ENCODE data around the gene CREB5.
"Not testable (repeated sequence)": the region's sequence is repeated elsewhere in the genome, so short reads cannot be mapped to it uniquely, and the experiment has no call there.

Gene CREB5

DNA sequence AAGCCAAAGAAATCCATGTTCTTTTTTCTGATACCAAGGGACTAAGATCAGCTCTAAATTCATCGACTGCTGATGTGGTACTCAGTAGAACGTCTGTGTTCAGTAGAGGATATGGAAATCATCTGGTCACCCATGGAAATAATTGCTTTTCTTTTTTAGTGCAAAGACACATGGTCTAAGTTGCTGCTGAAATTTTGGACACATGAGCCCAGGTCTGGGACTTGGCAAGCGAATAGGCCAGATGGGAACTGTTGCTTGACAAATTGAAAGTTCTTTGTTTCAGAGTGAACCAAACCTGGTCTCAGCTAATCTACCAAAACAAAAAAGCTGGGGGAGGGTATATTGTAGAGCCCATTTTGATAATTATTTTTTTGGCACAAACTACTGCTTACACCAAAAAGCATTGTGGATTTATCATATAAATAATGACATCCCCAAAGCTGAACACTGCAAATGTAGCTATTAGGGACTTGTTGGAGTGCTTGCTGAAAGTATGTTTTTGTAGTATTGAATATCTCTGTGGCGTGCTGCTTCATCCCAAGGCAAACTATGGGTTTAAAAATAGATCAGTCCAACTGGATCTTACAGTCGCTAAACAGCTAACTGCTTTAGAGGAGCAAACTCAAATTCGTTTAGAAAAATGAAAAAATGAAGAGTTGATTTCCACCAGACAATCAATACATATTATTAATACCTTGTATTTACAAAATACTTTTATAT is 401.1 kb downstream of the CREB5 start:
- Histone ChIP-seq H3K4me1 (ENCODE audit: insufficient read depth, poor library complexity, severe bottlenecking) (no peaks in the 10 kb centered on the region), H3K9me3 (ENCODE audit: severe bottlenecking) (no peaks in the 10 kb centered on the region), H3K27ac (ENCODE audit: poor library complexity, severe bottlenecking) (no peak overlapping the region), H3K4me3 (ENCODE audit: severe bottlenecking) (no peak overlapping the region), H3K36me3 (ENCODE audit: low read depth) (0 out of 2 replicates have a peak, but pooled peaks cover 3% of the 10 kb centered on the region), H3K27me3 (ENCODE audit: insufficient read depth, poor library complexity, severe bottlenecking) (no peaks in the 10 kb centered on the region)
- TF ChIP-seq, protein P1, sequence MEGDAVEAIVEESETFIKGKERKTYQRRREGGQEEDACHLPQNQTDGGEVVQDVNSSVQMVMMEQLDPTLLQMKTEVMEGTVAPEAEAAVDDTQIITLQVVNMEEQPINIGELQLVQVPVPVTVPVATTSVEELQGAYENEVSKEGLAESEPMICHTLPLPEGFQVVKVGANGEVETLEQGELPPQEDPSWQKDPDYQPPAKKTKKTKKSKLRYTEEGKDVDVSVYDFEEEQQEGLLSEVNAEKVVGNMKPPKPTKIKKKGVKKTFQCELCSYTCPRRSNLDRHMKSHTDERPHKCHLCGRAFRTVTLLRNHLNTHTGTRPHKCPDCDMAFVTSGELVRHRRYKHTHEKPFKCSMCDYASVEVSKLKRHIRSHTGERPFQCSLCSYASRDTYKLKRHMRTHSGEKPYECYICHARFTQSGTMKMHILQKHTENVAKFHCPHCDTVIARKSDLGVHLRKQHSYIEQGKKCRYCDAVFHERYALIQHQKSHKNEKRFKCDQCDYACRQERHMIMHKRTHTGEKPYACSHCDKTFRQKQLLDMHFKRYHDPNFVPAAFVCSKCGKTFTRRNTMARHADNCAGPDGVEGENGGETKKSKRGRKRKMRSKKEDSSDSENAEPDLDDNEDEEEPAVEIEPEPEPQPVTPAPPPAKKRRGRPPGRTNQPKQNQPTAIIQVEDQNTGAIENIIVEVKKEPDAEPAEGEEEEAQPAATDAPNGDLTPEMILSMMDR (IDR thresholded peaks at IDR 0.05; ENCODE audit: poor library complexity, severe bottlenecking): no peak
- DNase-seq (ENCODE audit: low spot score): no peak
- no peak for ATAC-seq (ENCODE audit: low read depth)

DNA sequence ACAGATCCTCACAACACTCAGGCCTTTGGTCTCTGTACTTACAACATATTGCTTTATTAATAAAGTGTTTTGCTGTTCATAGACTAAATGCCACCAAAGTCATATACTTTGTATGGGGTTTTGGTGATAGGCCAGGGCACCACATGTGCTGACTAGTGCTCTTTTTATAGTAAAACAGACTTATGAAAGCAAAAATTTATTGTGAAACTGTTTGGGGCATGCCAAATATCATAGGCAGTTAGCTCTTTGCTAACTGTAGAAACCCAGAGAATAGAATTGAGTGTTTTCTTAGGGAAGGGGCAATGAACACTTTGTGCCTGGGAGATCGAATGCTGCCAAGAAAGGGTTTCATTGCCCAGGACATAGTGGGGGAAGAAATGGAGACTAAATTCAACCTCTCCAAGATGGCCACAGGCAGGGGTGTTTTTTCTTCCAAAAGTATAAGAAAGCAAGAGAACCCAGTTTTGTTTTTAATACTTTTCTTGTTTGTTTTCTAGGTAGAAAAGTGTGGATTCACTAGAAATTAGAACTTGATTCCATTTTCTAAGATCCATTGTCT is 403.1 kb downstream of the CREB5 start:
- Histone ChIP-seq H3K4me1 (ENCODE audit: insufficient read depth, poor library complexity, severe bottlenecking) (peaks cover 8% of the 10 kb centered on the region), H3K27me3 (ENCODE audit: insufficient read depth, poor library complexity, severe bottlenecking) (no peaks in the 10 kb centered on the region), H3K4me3 (ENCODE audit: severe bottlenecking) (no peak overlapping the region), H3K9me3 (ENCODE audit: severe bottlenecking) (no peaks in the 10 kb centered on the region), H3K36me3 (ENCODE audit: low read depth) (0 out of 2 replicates have a peak, but pooled peaks cover 5% of the 10 kb centered on the region), H3K27ac (ENCODE audit: poor library complexity, severe bottlenecking) (no peak overlapping the region)
- TF ChIP-seq, protein P1 (IDR thresholded peaks at IDR 0.05; ENCODE audit: poor library complexity, severe bottlenecking): no peak
- DNase-seq (ENCODE audit: low spot score) (no peak), ATAC-seq (ENCODE audit: low read depth) (no peak)

DNA sequence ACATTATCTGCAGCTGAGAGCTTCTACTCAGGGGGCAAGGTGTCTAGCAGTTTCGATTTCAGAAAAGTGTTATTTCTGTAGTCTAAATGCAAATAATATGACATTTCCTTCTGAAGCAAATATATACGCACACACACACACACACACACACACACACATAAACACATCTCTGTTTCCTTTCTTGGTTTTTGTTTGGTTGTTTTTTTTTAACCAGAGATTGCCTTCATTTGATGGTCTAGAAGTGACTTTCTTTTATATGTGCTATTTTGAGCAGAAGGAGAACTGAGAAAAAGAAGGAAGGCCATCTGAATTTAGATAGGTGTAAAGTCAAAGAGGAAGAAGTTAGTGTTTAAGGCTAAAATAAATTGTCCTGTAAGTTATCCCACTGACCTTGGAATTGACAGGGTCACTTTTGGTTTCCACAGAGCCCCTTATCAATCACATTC is 403.6 kb downstream of the CREB5 start:
- H3K4me1 ChIP-seq (ENCODE audit: insufficient read depth, poor library complexity, severe bottlenecking): peaks cover 8% of the 10 kb centered on the region
- H3K4me3 ChIP-seq (ENCODE audit: severe bottlenecking): no peak overlapping the region
- no peak overlapping the region for H3K27ac ChIP-seq (ENCODE audit: poor library complexity, severe bottlenecking)
- 0 out of 2 replicates have a peak, but pooled peaks cover 5% of the 10 kb centered on the region for H3K36me3 ChIP-seq (ENCODE audit: low read depth)
- no peaks in the 10 kb centered on the region for H3K9me3 ChIP-seq (ENCODE audit: severe bottlenecking)
- H3K27me3 ChIP-seq (ENCODE audit: insufficient read depth, poor library complexity, severe bottlenecking): no peaks in the 10 kb centered on the region
- DNase-seq (ENCODE audit: low spot score): no peak
- TF ChIP-seq, protein P1 (IDR thresholded peaks at IDR 0.05; ENCODE audit: poor library complexity, severe bottlenecking): no peak
- ATAC-seq (ENCODE audit: low read depth): no peak

DNA sequence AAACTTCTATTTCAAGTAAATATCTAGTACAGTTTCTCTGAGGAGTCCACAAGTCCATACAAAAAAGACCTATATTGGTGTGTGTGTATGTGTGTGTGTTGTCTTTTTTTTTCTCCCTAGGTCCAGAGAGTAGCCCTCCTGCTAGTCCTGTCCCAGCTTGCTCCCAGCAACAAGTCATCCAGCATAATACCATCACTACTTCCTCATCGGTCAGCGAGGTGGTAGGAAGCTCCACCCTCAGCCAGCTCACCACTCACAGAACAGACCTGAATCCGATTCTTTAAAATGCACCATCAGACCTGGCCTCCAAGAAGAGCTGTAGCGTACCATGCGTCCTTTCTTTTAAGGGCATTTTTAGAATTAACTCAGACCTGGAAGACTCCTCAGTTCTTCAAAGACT is 406.7 kb downstream of the CREB5 start:
- Histone ChIP-seq H3K9me3 (ENCODE audit: severe bottlenecking) (no peaks in the 10 kb centered on the region), H3K36me3 (ENCODE audit: low read depth) (0 out of 2 replicates have a peak, but pooled peaks cover 5% of the 10 kb centered on the region), H3K4me1 (ENCODE audit: insufficient read depth, poor library complexity, severe bottlenecking) (peaks cover 8% of the 10 kb centered on the region), H3K4me3 (ENCODE audit: severe bottlenecking) (no peak overlapping the region), H3K27ac (ENCODE audit: poor library complexity, severe bottlenecking) (no peak overlapping the region), H3K27me3 (ENCODE audit: insufficient read depth, poor library complexity, severe bottlenecking) (no peaks in the 10 kb centered on the region)
- ATAC-seq (ENCODE audit: low read depth) (peak; percentile 98), DNase-seq (ENCODE audit: low spot score) (no peak)
- TF ChIP-seq, protein P1 (IDR thresholded peaks at IDR 0.05; ENCODE audit: poor library complexity, severe bottlenecking): no peak

DNA sequence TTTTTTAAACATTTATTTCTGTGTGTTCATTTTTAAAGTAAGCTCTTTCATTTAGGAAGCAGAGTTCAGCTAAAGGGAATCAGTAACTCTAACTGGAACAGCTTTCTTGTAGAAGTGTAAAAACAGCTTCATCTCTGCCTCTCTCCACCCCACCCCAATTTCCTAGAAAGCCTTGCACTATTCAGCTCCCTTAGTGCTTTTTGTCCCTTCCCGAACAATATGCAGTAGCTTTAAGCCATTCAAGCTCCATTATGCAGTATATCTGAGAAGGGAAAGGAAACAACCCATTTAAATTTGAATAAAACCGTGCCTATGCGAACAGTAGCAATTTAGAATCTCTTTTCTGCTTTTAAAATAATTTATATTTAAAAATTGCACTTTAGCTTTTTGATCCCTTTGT is 411.3 kb downstream of the CREB5 start:
- TF ChIP-seq, protein P1 (IDR thresholded peaks at IDR 0.05; ENCODE audit: poor library complexity, severe bottlenecking): no peak
- no peaks in the 10 kb centered on the region for H3K27me3 ChIP-seq (ENCODE audit: insufficient read depth, poor library complexity, severe bottlenecking)
- ATAC-seq (ENCODE audit: low read depth) (no peak), DNase-seq (ENCODE audit: low spot score) (no peak)
- H3K27ac ChIP-seq (ENCODE audit: poor library complexity, severe bottlenecking): no peak overlapping the region
- H3K36me3 ChIP-seq (ENCODE audit: low read depth): no peaks in the 10 kb centered on the region
- no peaks in the 10 kb centered on the region for H3K9me3 ChIP-seq (ENCODE audit: severe bottlenecking)
- peaks cover 7% of the 10 kb centered on the region for H3K4me1 ChIP-seq (ENCODE audit: insufficient read depth, poor library complexity, severe bottlenecking)
- no peak overlapping the region for H3K4me3 ChIP-seq (ENCODE audit: severe bottlenecking)

DNA sequence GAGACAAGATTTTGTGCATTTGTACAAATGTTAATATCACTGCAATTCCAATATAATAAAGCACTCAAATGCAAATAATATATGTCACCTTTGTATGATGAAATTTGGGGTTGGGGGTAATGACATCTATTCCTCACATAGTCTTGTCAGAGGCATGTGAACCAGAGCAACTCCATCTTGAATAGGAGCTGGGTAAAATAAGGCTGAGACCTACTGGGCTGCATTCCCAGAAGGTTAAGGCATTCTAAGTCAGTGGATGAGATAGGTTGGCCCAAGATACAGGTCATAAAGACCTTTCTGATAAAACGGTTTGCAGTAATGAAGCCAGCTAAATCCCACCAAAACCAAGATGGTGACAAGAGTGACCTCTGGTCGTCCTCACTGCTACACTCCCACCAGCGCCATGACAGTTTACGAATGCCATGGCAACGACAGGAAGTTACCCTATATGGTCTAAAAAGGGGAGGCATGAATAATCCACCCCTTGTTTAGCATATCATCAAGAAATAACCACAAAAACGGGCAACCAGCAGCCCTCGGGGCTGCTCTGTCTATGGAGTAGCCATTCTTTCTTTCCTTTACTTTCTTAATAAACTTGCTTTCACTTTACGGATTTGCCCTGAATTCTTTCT is 413.6 kb downstream of the CREB5 start:
- ATAC-seq (ENCODE audit: low read depth); H3K4me1 ChIP-seq (ENCODE audit: insufficient read depth, poor library complexity, severe bottlenecking); H3K36me3 ChIP-seq (ENCODE audit: low read depth); H3K27me3 ChIP-seq (ENCODE audit: insufficient read depth, poor library complexity, severe bottlenecking); H3K4me3 ChIP-seq (ENCODE audit: severe bottlenecking); H3K9me3 ChIP-seq (ENCODE audit: severe bottlenecking); H3K27ac ChIP-seq (ENCODE audit: poor library complexity, severe bottlenecking); DNase-seq (ENCODE audit: low spot score): not testable (repeated sequence)

Data from RWPE2 (cell line).